ENCODE measurements around the gene SMIM31. TPM values are rescaled to one million over a fixed set of nuclear protein-coding genes. Genes with fewer than 3 reads are reported as not detected.

SMIM31 gene
- polyA plus RNA-seq, 1 donor (not counting 4 experiments of a cell fraction or from before 2014, with no cell fraction given): not detected

- FAIRE-seq (no peak), DNase-seq (ENCODE audit: low read depth, low spot score) (no peak)
- no peak for TF ChIP-seq CTCF (optimal IDR thresholded peaks at IDR 0.05 in 1 of 3, IDR thresholded peaks at IDR 0.05 in 1 of 3, conservative IDR thresholded peaks at IDR 0.05 in 1 of 3; ENCODE audit: extremely low read depth in 1 of 3, insufficient read depth in 2 of 3, low read length in 3 of 3)
- TF ChIP-seq EZH2 (IDR thresholded peaks at IDR 0.05; ENCODE audit: low read length): no peak
- Histone ChIP-seq H3K36me3 (ENCODE audit: control insufficient read depth in 2 of 2, extremely low read depth in 1 of 2, insufficient read depth in 2 of 2, low read length in 2 of 2) (no peaks in the 10 kb centered on the region), H3K9ac (ENCODE audit: control insufficient read depth, extremely low read depth, insufficient read depth, low read length) (no peak overlapping the region), H3K27me3 (ENCODE audit: control insufficient read depth, extremely low read depth, insufficient read depth, low read length) (no peaks in the 10 kb centered on the region), H3K9me1 (ENCODE audit: control insufficient read depth, extremely low read depth, insufficient read depth, low read length) (no peaks in the 10 kb centered on the region), H4K20me1 (ENCODE audit: control insufficient read depth, extremely low read depth, insufficient read depth, low read length) (no peaks in the 10 kb centered on the region), H2AFZ (ENCODE audit: control insufficient read depth, low read length) (no peak overlapping the region), H3K79me2 (ENCODE audit: control insufficient read depth, insufficient read depth, low read length) (no peaks in the 10 kb centered on the region), H3K4me1 (ENCODE audit: control insufficient read depth, extremely low read depth, insufficient read depth, low read length) (no peaks in the 10 kb centered on the region), H3K27ac (ENCODE audit: control insufficient read depth, insufficient read depth, low read length) (no peak overlapping the region), H3K4me3 (ENCODE audit: control insufficient read depth in 2 of 3, extremely low read depth in 1 of 3, insufficient read depth in 2 of 3, low read depth in 1 of 3, low read length in 3 of 3) (no peak overlapping the region), H3K4me2 (ENCODE audit: control insufficient read depth, extremely low read depth, insufficient read depth, low read depth, low read length) (no peak overlapping the region), H3K9me3 (ENCODE audit: control insufficient read depth, low read depth, low read length) (no peaks in the 10 kb centered on the region)
- dilution Hi-C loops (cut with MboI; ENCODE audit: extremely low pct_ligation_motif_present, low sequenced_read_pairs): no loop called here
These were observed 70.7 kb downstream of the SMIM31 start for GRCh38 chr4:164824581-164824980.

- Histone ChIP-seq H3K4me1 (ENCODE audit: control insufficient read depth, extremely low read depth, insufficient read depth, low read length) (no peaks in the 10 kb centered on the region), H2AFZ (ENCODE audit: control insufficient read depth, low read length) (no peak overlapping the region), H3K79me2 (ENCODE audit: control insufficient read depth, insufficient read depth, low read length) (no peaks in the 10 kb centered on the region), H3K27ac (ENCODE audit: control insufficient read depth, insufficient read depth, low read length) (no peak overlapping the region), H3K27me3 (ENCODE audit: control insufficient read depth, extremely low read depth, insufficient read depth, low read length) (no peaks in the 10 kb centered on the region), H3K9me3 (ENCODE audit: control insufficient read depth, low read depth, low read length) (no peaks in the 10 kb centered on the region), H4K20me1 (ENCODE audit: control insufficient read depth, extremely low read depth, insufficient read depth, low read length) (no peaks in the 10 kb centered on the region), H3K9ac (ENCODE audit: control insufficient read depth, extremely low read depth, insufficient read depth, low read length) (no peak overlapping the region), H3K4me3 (ENCODE audit: control insufficient read depth in 2 of 3, extremely low read depth in 1 of 3, insufficient read depth in 2 of 3, low read depth in 1 of 3, low read length in 3 of 3) (no peak overlapping the region), H3K9me1 (ENCODE audit: control insufficient read depth, extremely low read depth, insufficient read depth, low read length) (no peaks in the 10 kb centered on the region), H3K36me3 (ENCODE audit: control insufficient read depth in 2 of 2, extremely low read depth in 1 of 2, insufficient read depth in 2 of 2, low read length in 2 of 2) (no peaks in the 10 kb centered on the region), H3K4me2 (ENCODE audit: control insufficient read depth, extremely low read depth, insufficient read depth, low read depth, low read length) (no peak overlapping the region)
- dilution Hi-C loops (cut with MboI; ENCODE audit: extremely low pct_ligation_motif_present, low sequenced_read_pairs): no loop called here
- TF ChIP-seq EZH2 (IDR thresholded peaks at IDR 0.05; ENCODE audit: low read length) (no peak), CTCF (optimal IDR thresholded peaks at IDR 0.05 in 1 of 3, IDR thresholded peaks at IDR 0.05 in 1 of 3, conservative IDR thresholded peaks at IDR 0.05 in 1 of 3; ENCODE audit: extremely low read depth in 1 of 3, insufficient read depth in 2 of 3, low read length in 3 of 3) (no peak)
- DNase-seq (ENCODE audit: low read depth, low spot score) (no peak), FAIRE-seq (no peak)
These were observed 75.0 kb downstream of the SMIM31 start for GRCh38 chr4:164828955-164829354.

All from keratinocyte (primary cell).